Cardiac atrium fibroblast (primary cell): Measurements from ENCODE around the gene PLD3. TPM values are rescaled to one million over a fixed set of nuclear protein-coding genes. Genes with fewer than 3 reads are reported as not detected.

Experiments used
- total RNA-seq: library from RNA; depleted of rRNA; stranded (reverse); fragments of >200 nt; gene quantifications from 2 replicates; pipeline ENCODE4 v1.2.3, GENCODE V29; 2015

The PLD3 gene
- total RNA-seq = 374 and 448 TPM in 2 replicates

DNA sequence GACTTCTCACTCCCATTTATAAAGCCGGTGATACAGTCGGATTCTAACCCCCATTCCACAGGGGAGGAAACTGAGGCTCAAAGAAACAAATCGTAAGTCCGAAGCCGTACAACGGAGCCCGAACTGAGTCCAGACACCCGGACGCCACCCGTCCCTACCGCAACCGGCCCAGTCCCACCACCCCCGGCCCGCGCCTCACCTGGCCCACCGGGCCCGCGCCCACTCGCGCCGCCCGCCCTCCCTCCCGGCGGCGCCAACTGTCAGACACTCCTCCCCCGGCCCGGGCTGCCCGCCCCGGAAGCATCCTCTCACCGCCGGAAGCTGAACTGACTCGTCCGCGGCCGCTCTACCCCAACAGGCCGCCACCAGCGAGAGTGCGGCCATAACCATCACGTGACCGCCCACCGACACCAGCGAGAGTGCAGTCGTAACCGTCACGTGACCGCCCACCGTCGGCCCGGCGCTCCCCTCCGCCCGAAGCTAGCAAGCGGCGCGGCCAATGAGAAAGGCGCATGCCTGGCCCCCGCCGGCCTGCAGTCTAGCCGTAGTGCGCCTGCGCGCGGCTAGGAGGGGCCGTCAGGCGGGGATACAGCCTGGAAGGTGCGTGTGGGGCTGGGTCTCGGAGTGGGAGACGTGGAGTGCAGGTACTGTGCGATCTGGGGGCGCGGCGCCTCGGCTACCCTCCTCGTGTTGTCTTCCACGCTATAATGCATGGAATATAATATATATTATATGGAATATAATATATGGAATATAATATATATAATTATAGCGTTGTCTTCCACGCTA is at the start of gene PLD3, which contains the start of gene C19orf47:
TSS of gene PLD3 (plus strand) at position 571 of the 789 bp plus-strand sequence. CDS start 17,789 bp downstream, outside the sequence.
TSS of gene C19orf47 (minus strand) at position 273 of the 789 bp plus-strand sequence. CDS start 6,540 bp downstream, outside the sequence.

GRCh38 chr19:40390084-40390742 is 41.7 kb downstream of the PLD3 start, which contains the start of gene HIPK4:
Gene HIPK4, minus strand, starts transcription at chr19:40390181. Its CDS starts 279 bp downstream, at chr19:40389902.

GRCh38 chr19:40413291-40413845 is 64.9 kb downstream of the PLD3 start, which contains the start of gene PRX:
Gene PRX, minus strand, starts transcription at chr19:40413378. Its CDS starts 5,446 bp downstream, at chr19:40407932.

DNA sequence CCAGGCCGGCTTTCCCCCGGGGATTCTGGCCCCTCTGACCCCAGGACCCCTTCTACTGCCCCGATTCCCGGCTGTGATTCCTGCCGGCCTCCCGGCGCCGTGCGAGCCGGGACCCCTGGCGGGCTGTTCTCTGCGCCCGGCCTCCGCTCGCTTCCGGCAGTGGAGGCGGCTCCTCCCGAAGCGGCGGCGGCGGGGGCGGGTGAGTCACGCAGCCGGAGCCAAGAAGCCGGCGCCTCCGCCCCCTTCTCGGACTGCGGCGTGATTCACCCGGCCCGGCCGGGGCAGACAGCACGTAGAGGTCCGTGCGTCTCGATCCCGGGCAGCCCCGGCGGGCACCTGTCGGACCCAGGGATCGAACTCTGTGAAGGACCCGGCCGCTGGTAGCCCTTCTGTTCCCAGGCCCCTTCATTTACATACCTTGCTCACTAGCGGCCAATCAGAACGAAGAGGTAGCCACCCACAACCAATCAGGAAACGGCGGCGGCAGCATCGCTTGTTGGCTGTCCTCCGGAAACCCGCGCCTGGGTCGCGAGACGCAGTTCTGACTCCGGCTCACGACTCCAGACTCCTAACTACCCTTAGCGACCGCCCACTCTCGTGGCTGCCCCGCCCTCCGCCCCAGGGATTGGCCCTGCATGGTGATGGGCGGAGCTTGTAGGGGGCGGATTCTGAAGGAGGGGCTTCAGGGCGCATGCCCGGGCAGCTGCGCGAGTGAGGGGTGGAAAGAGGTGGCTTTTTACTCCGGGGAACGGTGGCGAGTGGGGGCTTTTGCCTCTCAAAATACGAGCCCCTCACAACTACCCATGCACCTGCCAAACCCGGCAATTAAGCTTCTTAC is 77.2 kb downstream of the PLD3 start, which contains the start of gene SERTAD1:
TSS of gene SERTAD1 (minus strand) at position 543 of the 838 bp plus-strand sequence. CDS start 2,446 bp downstream, outside the sequence.

Other genes starting within 250 kb of the PLD3 start
- 8.8 and 10.2 TPM in 2 replicates for gene MAP3K10, start 157.3 kb upstream of the PLD3 start, total RNA-seq
- not detected in 2 replicates for gene TTC9B, start 130.3 kb upstream of the PLD3 start, total RNA-seq
- not detected in 2 replicates for gene CCNP, start 122.0 kb upstream of the PLD3 start, total RNA-seq
- gene AKT2, start 63.4 kb upstream of the PLD3 start, total RNA-seq = 69.5 and 79.5 TPM in 2 replicates
- 12.0 and 12.3 TPM in 2 replicates for gene C19orf47, start 298 bp upstream of the PLD3 start, total RNA-seq
- not detected in 2 replicates for gene HIPK4, start 41.5 kb downstream of the PLD3 start, total RNA-seq
- gene PRX, start 64.7 kb downstream of the PLD3 start, total RNA-seq = 1.8 and 2.4 TPM in 2 replicates
- gene SERTAD1, start 77.3 kb downstream of the PLD3 start, total RNA-seq = 16.8 and 22.9 TPM in 2 replicates
- gene SERTAD3, start 95.6 kb downstream of the PLD3 start, total RNA-seq = 23.3 and 27.8 TPM in 2 replicates
- 118 and 131 TPM in 2 replicates for gene BLVRB, start 117.0 kb downstream of the PLD3 start, total RNA-seq
- 0.90 and 3.2 TPM in 2 replicates for gene SPTBN4, start 118.3 kb downstream of the PLD3 start, total RNA-seq
- gene SHKBP1, start 228.2 kb downstream of the PLD3 start, total RNA-seq = 56.2 and 72.0 TPM in 2 replicates